H1 (cell line): ENCODE results near the gene INAVA. TPM values are rescaled to one million over a fixed set of nuclear protein-coding genes. Genes with fewer than 3 reads are reported as not detected.

ENCODE experiments used
- HDAC6 ChIP-seq: IDR thresholded peaks from one replicate; pipeline ENCODE4 v1.7.1; 2012; ENCODE audit warnings: low read depth, mild to moderate bottlenecking, inconsistent platforms, low read length, moderate library complexity
- JUN ChIP-seq: IDR thresholded peaks from 2 replicates; pipeline ENCODE4 v1.6.1; 2011; ENCODE audit warnings: low read depth, mild to moderate bottlenecking, improper control_type of control experiment, low read length
- polyA plus RNA-seq, 7 experiments: library from polyadenylated mRNA; depleted of rRNA in 3 of 7; stranded (reverse) in 5 of 7; unstranded in 2 of 7; fragments of >200 nt in 5 of 7; fragments of 200-250 nt in 2 of 7; gene quantifications; 1 replicate in 5 of 7; 2 replicates in 1 of 7; 4 replicates in 1 of 7; pipeline versions ENCODE4 v1.2.1 to v1.2.3, GENCODE V29; 2011 to 2013; ENCODE audit warnings: missing spikeins in 2 of 7, mixed read lengths in 2 of 7
- total RNA-seq: library from RNA; stranded (reverse); fragmentation: NEBNext Ultra II Directional; extraction: Animal tissue kit (Norgen Biotek cat#: 25700); gene quantifications from 2 replicates; pipeline ENCODE4 v1.2.1, GENCODE V29; 2021
- TF ChIP-seq, protein P1 (sequence below): IDR thresholded peaks from 2 replicates; pipeline ENCODE4 v1.6.1; 2011; ENCODE audit warnings: low read depth, mild to moderate bottlenecking, low read length; ENCODE audit not compliant: insufficient read depth

INAVA gene
- total and polyA plus RNA-seq, 2 of the 8 experiments (the other 6 are each of a cell fraction or from before 2014, with no cell fraction given): 46.8 to 49.3 TPM

DNA sequence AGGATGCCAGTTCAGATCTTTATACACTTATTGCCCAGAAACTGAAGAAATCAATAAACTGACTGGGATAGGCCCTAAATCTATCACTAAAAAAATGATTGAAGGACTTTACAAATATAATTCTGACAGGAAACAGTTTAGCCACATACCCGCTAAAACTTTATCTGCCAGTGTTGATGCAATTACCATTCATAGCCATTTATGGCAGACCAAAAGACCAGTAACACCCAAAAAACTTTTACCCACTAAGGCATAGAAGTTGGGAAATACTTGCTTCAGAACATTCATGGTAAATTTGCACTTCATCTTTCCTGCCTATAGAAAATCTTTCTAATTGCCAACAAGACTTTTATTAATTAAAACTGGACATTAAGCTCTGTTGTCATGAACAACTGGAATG lies 36.9 kb upstream of the INAVA start (continued):
- TF ChIP-seq, protein P1, sequence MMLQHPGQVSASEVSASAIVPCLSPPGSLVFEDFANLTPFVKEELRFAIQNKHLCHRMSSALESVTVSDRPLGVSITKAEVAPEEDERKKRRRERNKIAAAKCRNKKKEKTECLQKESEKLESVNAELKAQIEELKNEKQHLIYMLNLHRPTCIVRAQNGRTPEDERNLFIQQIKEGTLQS: no peak
- TF ChIP-seq JUN (no peak), HDAC6 (no peak)
